ENCODE measurements around the gene SFTA2.

GRCh38 chr6:30954631-30955366 lies 22.8 kb upstream of the SFTA2 start:
- TF ChIP-seq TAF1 (IDR thresholded peaks at IDR 0.05; ENCODE audit: borderline replicate concordance, insufficient read depth, low read length): no peak
- TF ChIP-seq POLR2AphosphoS5 (IDR thresholded peaks at IDR 0.05; ENCODE audit: low read depth, low read length): no peak
- TF ChIP-seq SIN3A (IDR thresholded peaks at IDR 0.05; ENCODE audit: borderline replicate concordance, insufficient read depth, low read length): no peak
- no peak for TF ChIP-seq REST (IDR thresholded peaks at IDR 0.05; ENCODE audit: insufficient read depth in 1 of 2, low read depth in 2 of 2, low read length in 2 of 2)

Measured in PFSK-1 (cell line).